Endothelial cell of umbilical vein (primary cell): Measurements from ENCODE around the gene DNAH6. TPM values are rescaled to one million over a fixed set of nuclear protein-coding genes. Genes with fewer than 3 reads are reported as not detected.

ENCODE experiments used
- BruUV-seq: library from RNA; stranded (reverse); fragments of 400-500 nt; replicated peaks from 2 replicates; lab custom pipeline; 2021; lab: Mats Ljungman, UMichigan
- CTCF ChIA-PET: fragments of 300-600, 350-600 bp; sonication (Branson Sonifier 250); formaldehyde crosslinking; loops from one replicate; lab custom pipeline; 2021; ENCODE audit warnings: antibody characterized with exemption, inconsistent platforms; lab: Charles Lee
- POLR2A ChIA-PET: fragments of 300-600, 350-600 bp; sonication (Branson Sonifier 250); formaldehyde crosslinking; loops from one replicate; lab custom pipeline; 2021; ENCODE audit warnings: antibody characterized with exemption, inconsistent platforms; lab: Charles Lee
- DNase-seq: peaks from one replicate; pipeline ENCODE4 v3.0.0-alpha.2; 2011; ENCODE audit warnings: low read depth, low spot score
- FAIRE-seq: peaks from 2 replicates; lab custom pipeline; 2011; peaks lifted over from hg19 to GRCh38; lab: Jason Lieb, UNC
- H2AFZ ChIP-seq: 2 replicates; pipeline ENCODE4 v1.6.0; 2012; ENCODE audit warnings: low read depth, low read length, control low read depth, inconsistent platforms
- H3K27ac ChIP-seq: 2 replicates; pipeline ENCODE4 v1.5.1; 2011; ENCODE audit warnings: low read depth, mild to moderate bottlenecking, control low read depth, low read length, moderate library complexity; ENCODE audit not compliant: insufficient read depth
- H3K27me3 ChIP-seq, 2 experiments: 2 replicates each; pipeline versions ENCODE4 v1.6.0 to v1.6.1; 2011; ENCODE audit warnings: low read length in 2 of 2, mixed read lengths in 1 of 2; ENCODE audit not compliant: control insufficient read depth in 2 of 2, insufficient read depth in 2 of 2
- H3K36me3 ChIP-seq, 2 experiments: 2 replicates in 1 of 2; 3 replicates in 1 of 2; pipeline ENCODE4 v1.5.1; 2011; ENCODE audit warnings: low read length in 2 of 2, mild to moderate bottlenecking in 1 of 2, moderate library complexity in 1 of 2; ENCODE audit not compliant: control insufficient read depth in 2 of 2, insufficient read depth in 2 of 2; ENCODE audit errors: extremely low read depth in 1 of 2
- H3K4me1 ChIP-seq: 3 replicates; pipeline ENCODE4 v1.5.1; 2011; ENCODE audit warnings: mild to moderate bottlenecking, low read length; ENCODE audit not compliant: control insufficient read depth, insufficient read depth; ENCODE audit errors: extremely low read depth
- H3K4me2 ChIP-seq: 2 replicates; pipeline ENCODE4 v1.6.1; 2011; ENCODE audit warnings: low read length, control low read depth, mixed read lengths; ENCODE audit not compliant: insufficient read depth
- H3K4me3 ChIP-seq, 3 experiments: fragments of 200-600 bp in 1 of 3; sonication (generic), shearing (Covaris generic) in 1 of 3; replicated peaks in 1 of 3; 2 replicates each; pipeline ENCODE4 v1.5.1; 2011 to 2016; ENCODE audit warnings: control low read depth in 3 of 3, low read length in 3 of 3, mild to moderate bottlenecking in 2 of 3, inconsistent platforms in 1 of 3, low read depth in 1 of 3, moderate library complexity in 1 of 3; ENCODE audit not compliant: insufficient read depth in 1 of 3
- H3K79me2 ChIP-seq: 2 replicates; pipeline ENCODE4 v1.6.0; 2012; ENCODE audit warnings: low read length, inconsistent platforms; ENCODE audit not compliant: control insufficient read depth, insufficient read depth
- H3K9ac ChIP-seq: replicated peaks from 2 replicates; pipeline ENCODE3; 2011; ENCODE audit warnings: low read length, control low read depth; ENCODE audit not compliant: insufficient read depth; ENCODE audit errors: extremely low read depth
- H3K9me1 ChIP-seq: replicated peaks from 3 replicates; pipeline ENCODE4 v1.6.0; 2011; ENCODE audit warnings: mild to moderate bottlenecking, low read length; ENCODE audit not compliant: control insufficient read depth, insufficient read depth; ENCODE audit errors: extremely low read depth
- H3K9me3 ChIP-seq: replicated peaks from 2 replicates; pipeline ENCODE4 v1.5.1; 2012; ENCODE audit warnings: low read length, inconsistent platforms; ENCODE audit not compliant: control insufficient read depth, insufficient read depth
- H4K20me1 ChIP-seq: replicated peaks from 2 replicates; pipeline ENCODE3; 2011; ENCODE audit warnings: mild to moderate bottlenecking, low read length; ENCODE audit not compliant: control insufficient read depth, insufficient read depth; ENCODE audit errors: extremely low read depth
- EZH2 ChIP-seq: IDR thresholded peaks from 2 replicates; pipeline ENCODE4 v1.6.1; 2012; ENCODE audit warnings: borderline replicate concordance, low read depth, mild to moderate bottlenecking, moderate library complexity, low read length, inconsistent platforms; ENCODE audit not compliant: severe bottlenecking
- FOS ChIP-seq: IDR thresholded peaks from 2 replicates; pipeline ENCODE4 v1.6.1; 2011; ENCODE audit warnings: mild to moderate bottlenecking, low read length, moderate library complexity, borderline replicate concordance; ENCODE audit not compliant: insufficient read depth
- GATA2 ChIP-seq: IDR thresholded peaks from 2 replicates; pipeline ENCODE4 v1.7.0; 2011; ENCODE audit warnings: low read depth, mild to moderate bottlenecking, moderate library complexity, mixed read lengths, low read length; ENCODE audit not compliant: insufficient read length, insufficient read depth
- JUN ChIP-seq: IDR thresholded peaks from 2 replicates; pipeline ENCODE4 v1.6.1; 2011; ENCODE audit warnings: borderline replicate concordance, low read depth; ENCODE audit not compliant: insufficient read length, insufficient read depth
- MYC ChIP-seq: IDR thresholded peaks from one replicate; pipeline ENCODE4 v1.6.1; 2011; ENCODE audit warnings: mild to moderate bottlenecking, low read depth, low read length
- POLR2A ChIP-seq: IDR thresholded peaks from 2 replicates; pipeline ENCODE4 v1.6.1; 2012; ENCODE audit warnings: low read depth, mild to moderate bottlenecking, control low read depth, low read length
- POLR2AphosphoS5 ChIP-seq: IDR thresholded peaks from 2 replicates; pipeline ENCODE4 v1.6.1; 2012; ENCODE audit warnings: low read depth, mild to moderate bottlenecking, control low read depth, low read length, moderate library complexity; ENCODE audit not compliant: insufficient read depth
- dilution Hi-C: fragments of 300-500 bp; cut with MboI; formaldehyde crosslinking; loops from one replicate; pipeline ENCODE4 v1.15.0; 2019; ENCODE audit warnings: low sequenced_read_pairs; ENCODE audit not compliant: extremely low pct_ligation_motif_present
- intact Hi-C: fragments of 100-400 bp; cut with micrococcal nuclease; formaldehyde crosslinking; loops from one replicate; pipeline ENCODE4 v1.10.0; 2022
- polyA plus RNA-seq, 4 experiments: library from polyadenylated mRNA; depleted of rRNA in 3 of 4; stranded (reverse) in 3 of 4; unstranded in 1 of 4; fragments of >200 nt; gene quantifications; 2 replicates each; pipeline versions ENCODE4 v1.2.1 to v1.2.3, GENCODE V29; 2011 to 2012; ENCODE audit warnings: missing spikeins in 1 of 4
- total RNA-seq: library from RNA; stranded (reverse); gene quantifications from 2 replicates; pipeline ENCODE4 v1.2.3, GENCODE V29; 2021
- TF ChIP-seq, protein P1 (sequence below): IDR thresholded peaks from 2 replicates; pipeline ENCODE4 v1.6.1; 2011; ENCODE audit not compliant: insufficient read depth, insufficient read length
- TF ChIP-seq, protein P2 (sequence below), 2 donors: IDR thresholded peaks; 1 replicate in 1 of 2; 2 replicates in 1 of 2; pipeline ENCODE4 v1.5.1; 2011; ENCODE audit warnings: low read length in 2 of 2, mild to moderate bottlenecking in 2 of 2, moderate library complexity in 2 of 2, control low read depth in 1 of 2, inconsistent platforms in 1 of 2, low read depth in 1 of 2; ENCODE audit not compliant: insufficient read depth in 1 of 2; ENCODE audit errors: extremely low read depth in 1 of 2

Gene DNAH6
- total and polyA plus RNA-seq, 2 donors (not counting 3 experiments of a cell fraction or from before 2014, with no cell fraction given): 0.24 TPM; not detected in 1

DNA sequence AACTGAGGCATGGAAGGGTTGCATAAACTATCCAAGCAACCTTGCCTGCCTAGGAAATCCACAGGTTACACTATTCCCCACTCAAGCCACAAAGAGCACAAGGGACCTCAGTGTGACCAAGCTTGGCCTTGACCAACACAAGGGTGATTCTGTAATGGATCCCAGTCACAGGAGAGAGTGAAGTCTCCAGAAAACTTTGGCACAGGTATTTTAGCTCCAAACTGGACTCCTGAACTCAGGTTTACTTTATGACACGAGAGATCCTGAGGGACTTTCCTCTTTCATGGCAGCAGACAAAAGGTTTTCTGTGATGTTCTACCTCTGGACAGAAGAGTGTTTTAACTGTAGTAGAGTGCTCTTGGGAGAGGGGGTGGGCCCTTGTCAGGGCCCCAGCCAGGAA, 195.4 kb downstream of the DNAH6 start:
- no peak overlapping the region for H3K4me2 ChIP-seq
- no peaks in the 10 kb centered on the region for H3K9me1 ChIP-seq
- ChIA-PET POLR2A (no interaction called here), CTCF (no interaction called here)
- H3K27ac ChIP-seq: no peak overlapping the region
- BruUV-seq: no TSS peak
- H3K9me3 ChIP-seq: no peaks in the 10 kb centered on the region
- no peak overlapping the region for H3K9ac ChIP-seq
- DNase-seq (no peak), FAIRE-seq (no peak)
- dilution Hi-C loops: no loop called here
- H3K4me1 ChIP-seq: no peaks in the 10 kb centered on the region
- no peak for TF ChIP-seq GATA2
- TF ChIP-seq, protein P1, sequence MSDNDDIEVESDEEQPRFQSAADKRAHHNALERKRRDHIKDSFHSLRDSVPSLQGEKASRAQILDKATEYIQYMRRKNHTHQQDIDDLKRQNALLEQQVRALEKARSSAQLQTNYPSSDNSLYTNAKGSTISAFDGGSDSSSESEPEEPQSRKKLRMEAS: no peak
- no peak for TF ChIP-seq FOS
- TF ChIP-seq, protein P2, sequence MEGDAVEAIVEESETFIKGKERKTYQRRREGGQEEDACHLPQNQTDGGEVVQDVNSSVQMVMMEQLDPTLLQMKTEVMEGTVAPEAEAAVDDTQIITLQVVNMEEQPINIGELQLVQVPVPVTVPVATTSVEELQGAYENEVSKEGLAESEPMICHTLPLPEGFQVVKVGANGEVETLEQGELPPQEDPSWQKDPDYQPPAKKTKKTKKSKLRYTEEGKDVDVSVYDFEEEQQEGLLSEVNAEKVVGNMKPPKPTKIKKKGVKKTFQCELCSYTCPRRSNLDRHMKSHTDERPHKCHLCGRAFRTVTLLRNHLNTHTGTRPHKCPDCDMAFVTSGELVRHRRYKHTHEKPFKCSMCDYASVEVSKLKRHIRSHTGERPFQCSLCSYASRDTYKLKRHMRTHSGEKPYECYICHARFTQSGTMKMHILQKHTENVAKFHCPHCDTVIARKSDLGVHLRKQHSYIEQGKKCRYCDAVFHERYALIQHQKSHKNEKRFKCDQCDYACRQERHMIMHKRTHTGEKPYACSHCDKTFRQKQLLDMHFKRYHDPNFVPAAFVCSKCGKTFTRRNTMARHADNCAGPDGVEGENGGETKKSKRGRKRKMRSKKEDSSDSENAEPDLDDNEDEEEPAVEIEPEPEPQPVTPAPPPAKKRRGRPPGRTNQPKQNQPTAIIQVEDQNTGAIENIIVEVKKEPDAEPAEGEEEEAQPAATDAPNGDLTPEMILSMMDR (IDR thresholded peaks at IDR 0.05; ENCODE audit: extremely low read depth in 1 of 2, insufficient read depth in 1 of 2, low read depth in 1 of 2, low read length in 2 of 2): no peak
- TF ChIP-seq JUN: no peak
- TF ChIP-seq MYC: no peak
- no peak for TF ChIP-seq EZH2
- TF ChIP-seq POLR2AphosphoS5: no peak
- no peak for TF ChIP-seq POLR2A
- no peaks in the 10 kb centered on the region for H3K79me2 ChIP-seq
- no peaks in the 10 kb centered on the region for H4K20me1 ChIP-seq
- H3K36me3 ChIP-seq: no peaks in the 10 kb centered on the region
- H2AFZ ChIP-seq: no peak overlapping the region
- intact Hi-C loops: no loop called here
- no peaks in the 10 kb centered on the region for H3K27me3 ChIP-seq
- H3K4me3 ChIP-seq: no peak overlapping the region
